Mesenchymal stem cell (in vitro differentiated cells and primary cell): ENCODE results near the gene SLC5A5.

Experiments used
- DNase-seq: peaks from one replicate; pipeline ENCODE4 v3.0.0-alpha.2; 2013
- H2AFZ ChIP-seq: one replicate; pipeline ENCODE4 v1.6.1; 2013; ENCODE audit warnings: low read depth, mild to moderate bottlenecking, control low read depth, inconsistent platforms, low read length, moderate library complexity
- H2AK5ac ChIP-seq: 2 replicates; pipeline ENCODE4 v1.6.1; 2013; ENCODE audit warnings: low read length, moderate library complexity, mild to moderate bottlenecking, inconsistent platforms; ENCODE audit not compliant: severe bottlenecking
- H2BK120ac ChIP-seq: one replicate; pipeline ENCODE4 v1.6.1; 2013; ENCODE audit warnings: low read depth, mild to moderate bottlenecking, inconsistent platforms, low read length, moderate library complexity
- H2BK12ac ChIP-seq, 2 experiments: one replicate each; pipeline ENCODE4 v1.6.1; 2013; ENCODE audit warnings: inconsistent platforms in 2 of 2, low read length in 2 of 2, mild to moderate bottlenecking in 2 of 2, moderate library complexity in 2 of 2, control low read depth in 1 of 2
- H2BK15ac ChIP-seq: one replicate; pipeline ENCODE4 v1.6.1; 2013; ENCODE audit warnings: mild to moderate bottlenecking, low read depth, inconsistent platforms; ENCODE audit not compliant: poor library complexity, severe bottlenecking
- H2BK5ac ChIP-seq: 2 replicates; pipeline ENCODE4 v1.6.1; 2013; ENCODE audit warnings: low read depth, mild to moderate bottlenecking, low read length, control low read depth, inconsistent platforms; ENCODE audit not compliant: poor library complexity, severe bottlenecking
- H3K14ac ChIP-seq, 2 experiments: one replicate each; pipeline ENCODE4 v1.6.1; 2013; ENCODE audit warnings: inconsistent platforms in 2 of 2, low read length in 2 of 2, control low read depth in 1 of 2, mild to moderate bottlenecking in 1 of 2, moderate library complexity in 1 of 2
- H3K18ac ChIP-seq, 2 experiments: one replicate each; pipeline ENCODE4 v1.6.1; 2013; ENCODE audit warnings: inconsistent platforms in 2 of 2, low read length in 2 of 2, control low read depth in 1 of 2, low read depth in 1 of 2, mild to moderate bottlenecking in 1 of 2
- H3K23ac ChIP-seq, 2 experiments: one replicate each; pipeline ENCODE4 v1.6.1; 2013; ENCODE audit warnings: inconsistent platforms in 2 of 2, low read length in 2 of 2, mild to moderate bottlenecking in 2 of 2, moderate library complexity in 2 of 2, control low read depth in 1 of 2
- H3K27ac ChIP-seq: 2 replicates; pipeline ENCODE4 v1.5.1; 2013; ENCODE audit warnings: mild to moderate bottlenecking, moderate library complexity, low read length, control low read depth, inconsistent platforms; ENCODE audit not compliant: poor library complexity, severe bottlenecking
- H3K27me3 ChIP-seq, 2 experiments: 2 replicates each; pipeline versions ENCODE4 v1.6.1 to v1.7.0; 2013; ENCODE audit warnings: low read length in 2 of 2, mild to moderate bottlenecking in 2 of 2, moderate library complexity in 2 of 2, control low read depth in 1 of 2, inconsistent platforms in 1 of 2; ENCODE audit not compliant: control insufficient read depth in 1 of 2, insufficient read depth in 1 of 2
- H3K36me3 ChIP-seq, 2 experiments: 2 replicates each; pipeline versions ENCODE4 v1.6.1 to v1.7.0; 2013; ENCODE audit warnings: low read length in 2 of 2, control low read depth in 1 of 2, inconsistent platforms in 1 of 2, low read depth in 1 of 2, mild to moderate bottlenecking in 1 of 2; ENCODE audit not compliant: insufficient read depth in 2 of 2, control insufficient read depth in 1 of 2
- H3K4ac ChIP-seq, 2 experiments: one replicate each; pipeline ENCODE4 v1.6.1; 2013; ENCODE audit warnings: inconsistent platforms in 2 of 2, low read length in 2 of 2, mild to moderate bottlenecking in 2 of 2, moderate library complexity in 2 of 2, control low read depth in 1 of 2, low read depth in 1 of 2
- H3K4me1 ChIP-seq: 2 replicates; pipeline ENCODE4 v1.6.1; 2013; ENCODE audit warnings: low read depth, low read length, control low read depth; ENCODE audit not compliant: control insufficient read depth, insufficient read depth
- H3K4me2 ChIP-seq: 2 replicates; pipeline ENCODE4 v1.6.1; 2013; ENCODE audit warnings: low read length, mild to moderate bottlenecking, inconsistent platforms; ENCODE audit not compliant: poor library complexity, severe bottlenecking
- H3K4me3 ChIP-seq, 2 experiments: 2 replicates each; pipeline versions ENCODE4 v1.5.1 to v1.7.0; 2013; ENCODE audit warnings: low read length in 2 of 2, mild to moderate bottlenecking in 2 of 2, control low read depth in 1 of 2, low read depth in 1 of 2; ENCODE audit not compliant: insufficient read depth in 1 of 2
- H3K79me1 ChIP-seq: replicated peaks from 2 replicates; pipeline ENCODE4 v1.6.1; 2013; ENCODE audit warnings: mild to moderate bottlenecking, control low read depth, low read length, inconsistent platforms; ENCODE audit not compliant: poor library complexity, severe bottlenecking
- H3K9ac ChIP-seq: 2 replicates; pipeline ENCODE4 v1.7.0; 2013; ENCODE audit warnings: mild to moderate bottlenecking, low read length, moderate library complexity
- H3K9me3 ChIP-seq: 2 replicates; pipeline ENCODE4 v1.7.0; 2013; ENCODE audit warnings: mild to moderate bottlenecking, low read length; ENCODE audit not compliant: control insufficient read depth
- H4K8ac ChIP-seq: one replicate; pipeline ENCODE4 v1.6.1; 2013; ENCODE audit warnings: inconsistent platforms, mild to moderate bottlenecking, low read length, moderate library complexity
- H4K91ac ChIP-seq: one replicate; pipeline ENCODE4 v1.6.1; 2013; ENCODE audit warnings: mild to moderate bottlenecking, low read length, inconsistent platforms
- WGBS: methylation state at CpG from one replicate; pipeline ENCODE4 v1.1.7; 2013; ENCODE audit warnings: mixed read lengths; 5-methylcytosine and 5-hydroxymethylcytosine counted together

Gene SLC5A5

GRCh38 chr19:17873786-17874757 lies 2.3 kb downstream of the SLC5A5 start:
- WGBS: 22% methylated on average over 52 of the region's 63 CpGs
- no peak overlapping the region for H2BK12ac ChIP-seq
- no peak overlapping the region for H3K27ac ChIP-seq
- H3K27me3 ChIP-seq: peaks cover 45 to 62% of the 10 kb centered on the region in 2 experiments
- no peak overlapping the region for H2BK5ac ChIP-seq
- no peak overlapping the region for H2AK5ac ChIP-seq
- H3K9me3 ChIP-seq: no peaks in the 10 kb centered on the region
- peak overlapping the region in 1 of 2 experiments; percentile 9 for H3K23ac ChIP-seq
- H3K36me3 ChIP-seq: no peaks in the 10 kb centered on the region
- no peak overlapping the region for H2BK15ac ChIP-seq
- no peak overlapping the region for H3K4ac ChIP-seq
- H3K18ac ChIP-seq: no peak overlapping the region
- H2BK120ac ChIP-seq: no peak overlapping the region
- H2AFZ ChIP-seq: no peak overlapping the region
- peak; percentile 30 for DNase-seq
- peak overlapping the region; percentile 68 for H4K91ac ChIP-seq
- H4K8ac ChIP-seq: no peak overlapping the region
- no peaks in the 10 kb centered on the region for H3K79me1 ChIP-seq
- no peak overlapping the region for H3K9ac ChIP-seq
- H3K4me1 ChIP-seq: peaks cover 10% of the 10 kb centered on the region
- H3K4me2 ChIP-seq: no peak overlapping the region
- H3K4me3 ChIP-seq: no peak overlapping the region
- H3K14ac ChIP-seq: peak overlapping the region in 1 of 2 experiments; percentile 88

DNA sequence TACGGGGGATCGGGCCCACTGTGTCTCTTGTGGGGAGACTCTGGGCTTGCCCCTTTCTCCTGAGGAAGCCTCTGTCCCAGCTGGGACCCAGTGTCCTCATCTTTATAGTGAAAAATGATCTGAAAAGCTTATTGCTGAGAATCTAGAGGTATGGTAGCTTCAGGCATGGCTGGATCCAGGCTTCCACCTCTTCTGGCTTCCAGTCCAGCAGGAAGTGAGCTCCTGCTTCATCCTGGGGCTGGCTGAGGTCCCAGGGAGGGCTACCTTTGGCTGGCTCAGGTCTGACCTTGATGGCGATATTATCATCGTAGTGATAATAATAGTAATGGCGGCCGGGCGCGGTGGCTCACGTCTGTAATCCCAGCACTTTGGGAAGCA lies 3.0 kb downstream of the SLC5A5 start:
- H3K4me2 ChIP-seq: no peak overlapping the region
- no peak overlapping the region for H2BK120ac ChIP-seq
- H3K4me3 ChIP-seq: no peak overlapping the region
- H3K14ac ChIP-seq: no peak overlapping the region
- H2BK5ac ChIP-seq: no peak overlapping the region
- H3K18ac ChIP-seq: no peak overlapping the region
- H3K79me1 ChIP-seq: no peaks in the 10 kb centered on the region
- no peak overlapping the region for H2BK12ac ChIP-seq
- no peak for DNase-seq
- 93% methylated on average over 9 of the region's 9 CpGs for WGBS
- H3K4ac ChIP-seq: no peak overlapping the region
- H3K36me3 ChIP-seq: no peaks in the 10 kb centered on the region
- no peak overlapping the region for H2AFZ ChIP-seq
- no peak overlapping the region for H4K8ac ChIP-seq
- H2BK15ac ChIP-seq: no peak overlapping the region
- no peak overlapping the region for H2AK5ac ChIP-seq
- H3K23ac ChIP-seq: no peak overlapping the region
- peaks cover 10% of the 10 kb centered on the region for H3K4me1 ChIP-seq
- peaks cover 42 to 63% of the 10 kb centered on the region in 2 experiments for H3K27me3 ChIP-seq
- no peak overlapping the region for H3K27ac ChIP-seq
- no peak overlapping the region for H3K9ac ChIP-seq
- H4K91ac ChIP-seq: no peak overlapping the region
- H3K9me3 ChIP-seq: no peaks in the 10 kb centered on the region

GRCh38 chr19:17877696-17878095 lies 6.0 kb downstream of the SLC5A5 start:
- no peak overlapping the region for H4K91ac ChIP-seq
- no peaks in the 10 kb centered on the region for H3K79me1 ChIP-seq
- no peak overlapping the region for H3K27ac ChIP-seq
- 94% methylated on average over 16 of the region's 16 CpGs for WGBS
- H3K36me3 ChIP-seq: no peaks in the 10 kb centered on the region
- H2BK5ac ChIP-seq: no peak overlapping the region
- H2AK5ac ChIP-seq: no peak overlapping the region
- no peaks in the 10 kb centered on the region for H3K9me3 ChIP-seq
- no peak for DNase-seq
- H3K4me1 ChIP-seq: peaks cover 7% of the 10 kb centered on the region
- H2BK12ac ChIP-seq: no peak overlapping the region
- H3K4me2 ChIP-seq: no peak overlapping the region
- no peak overlapping the region for H3K23ac ChIP-seq
- H2BK120ac ChIP-seq: no peak overlapping the region
- no peak overlapping the region for H2AFZ ChIP-seq
- H3K14ac ChIP-seq: no peak overlapping the region
- no peak overlapping the region for H4K8ac ChIP-seq
- H3K4ac ChIP-seq: no peak overlapping the region
- no peak overlapping the region for H3K4me3 ChIP-seq
- no peak overlapping the region for H2BK15ac ChIP-seq
- H3K27me3 ChIP-seq: peaks cover 19 to 39% of the 10 kb centered on the region in 2 experiments
- no peak overlapping the region for H3K18ac ChIP-seq
- H3K9ac ChIP-seq: no peak overlapping the region

DNA sequence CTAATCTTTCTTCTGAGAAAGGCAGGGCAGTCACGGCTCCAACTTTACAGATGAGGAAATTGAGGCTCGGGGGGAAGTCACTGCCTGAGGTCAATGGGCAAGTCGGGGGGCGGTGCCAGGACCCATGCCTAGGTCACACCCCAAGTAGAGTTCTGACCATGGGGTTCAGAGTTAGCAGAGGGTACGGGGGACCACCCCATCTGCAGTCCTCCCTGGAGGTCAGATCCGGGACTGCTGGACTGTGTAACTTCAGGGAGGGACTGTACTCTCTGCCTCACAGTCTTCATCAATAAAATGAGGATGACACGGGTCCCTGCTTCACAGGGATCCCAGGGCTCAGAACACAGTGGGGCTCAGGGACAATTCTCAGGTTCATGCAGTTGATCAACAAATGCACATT lies 7.7 kb downstream of the SLC5A5 start:
- WGBS: 78% methylated on average over 7 of the region's 7 CpGs
- Histone ChIP-seq H3K27ac (no peak overlapping the region), H2AK5ac (no peak overlapping the region)

More for the DNA sequence above, 7.7 kb downstream of the SLC5A5 start:
- H3K4me2 ChIP-seq: no peak overlapping the region
- no peaks in the 10 kb centered on the region for H3K36me3 ChIP-seq
- no peak overlapping the region for H2BK15ac ChIP-seq
- no peak overlapping the region for H3K18ac ChIP-seq
- no peak overlapping the region for H2AFZ ChIP-seq
- no peaks in the 10 kb centered on the region for H3K79me1 ChIP-seq
- H3K4me1 ChIP-seq: no peaks in the 10 kb centered on the region
- H3K4ac ChIP-seq: no peak overlapping the region
- no peak overlapping the region for H3K23ac ChIP-seq
- no peak overlapping the region for H3K14ac ChIP-seq
- H4K8ac ChIP-seq: no peak overlapping the region
- H2BK5ac ChIP-seq: no peak overlapping the region
- no peak overlapping the region for H2BK120ac ChIP-seq
- no peak overlapping the region for H3K9ac ChIP-seq
- peaks cover 5 to 27% of the 10 kb centered on the region in 2 experiments for H3K27me3 ChIP-seq
- DNase-seq: no peak
- H3K4me3 ChIP-seq: no peak overlapping the region
- no peaks in the 10 kb centered on the region for H3K9me3 ChIP-seq
- H2BK12ac ChIP-seq: no peak overlapping the region
- H4K91ac ChIP-seq: no peak overlapping the region
